Panc1 (cell line): Measurements from ENCODE around the gene ALPP. TPM values are rescaled to one million over a fixed set of nuclear protein-coding genes. Genes with fewer than 3 reads are reported as not detected.
A peak's percentile ranks its signal among the peaks of the same experiment; 100 is the strongest.
"Not testable (repeated sequence)": the region's sequence is repeated elsewhere in the genome, so short reads cannot be mapped to it uniquely, and the experiment has no call there.

Experiments
- ATAC-seq: fragments of 200-7000 bp; cut with Tn5 transposase; 2 replicates; pipeline ENCODE4 v1.9.1; 2020; ENCODE audit warnings: mild to moderate bottlenecking, moderate library complexity
- Bru-seq: library from RNA; stranded (reverse); fragments of 400-500 nt; gene quantifications from one replicate; lab custom pipeline; 2021; lab: Mats Ljungman, UMichigan
- BruChase-seq, 2 experiments: library from RNA; stranded (reverse); fragments of 400-500 nt; gene quantifications; one replicate each; lab custom pipeline; 2021; lab: Mats Ljungman, UMichigan
- BruUV-seq: library from RNA; stranded (reverse); fragments of 400-500 nt; replicated peaks from 2 replicates; lab custom pipeline; 2021; lab: Mats Ljungman, UMichigan
- CTCF ChIA-PET: fragments of 300-600 bp; sonication (Branson Sonifier 250); formaldehyde crosslinking; loops from one replicate; lab custom pipeline; 2022; ENCODE audit warnings: antibody characterized with exemption; lab: Charles Lee
- POLR2A ChIA-PET: fragments of 300-600 bp; sonication (Branson Sonifier 250); formaldehyde crosslinking; loops from one replicate; lab custom pipeline; 2022; ENCODE audit warnings: antibody characterized with exemption; lab: Charles Lee
- DNase-seq: peaks from one replicate; pipeline ENCODE4 v3.0.0-alpha.2; 2010; ENCODE audit warnings: low read depth, low spot score
- H3K27ac ChIP-seq: 2 replicates; pipeline ENCODE4 v1.5.1; 2011; ENCODE audit warnings: mild to moderate bottlenecking, low read length, inconsistent platforms
- H3K27me3 ChIP-seq: fragments of 200-500 bp; sonication (Bioruptor generic); 2 replicates; pipeline ENCODE4 v1.6.0; 2014; ENCODE audit warnings: low read length, inconsistent platforms; ENCODE audit not compliant: control insufficient read depth, insufficient read depth
- H3K36me3 ChIP-seq: fragments of 200-500 bp; sonication (Bioruptor generic); 2 replicates; pipeline ENCODE4 v1.5.1; 2014; ENCODE audit warnings: inconsistent platforms, mild to moderate bottlenecking, low read length, moderate library complexity; ENCODE audit not compliant: control insufficient read depth, insufficient read depth
- H3K4me1 ChIP-seq: 2 replicates; pipeline ENCODE4 v1.5.1; 2011; ENCODE audit warnings: inconsistent platforms, mild to moderate bottlenecking, low read length, moderate library complexity; ENCODE audit not compliant: control insufficient read depth, insufficient read depth
- H3K4me3 ChIP-seq, 2 experiments: 2 replicates each; pipeline ENCODE4 v1.5.1; 2011 to 2012; ENCODE audit warnings: low read depth in 2 of 2, low read length in 2 of 2, mild to moderate bottlenecking in 2 of 2, inconsistent platforms in 1 of 2, moderate library complexity in 1 of 2
- H3K9me3 ChIP-seq: fragments of 200-500 bp; sonication (Bioruptor generic); 2 replicates; pipeline ENCODE4 v1.5.1; 2014; ENCODE audit warnings: low read depth, mild to moderate bottlenecking, inconsistent platforms, low read length, moderate library complexity; ENCODE audit not compliant: control insufficient read depth, insufficient read depth
- POLR2AphosphoS5 ChIP-seq: IDR thresholded peaks from 2 replicates; pipeline ENCODE4 v1.6.1; 2012; ENCODE audit warnings: mild to moderate bottlenecking, low read depth, low read length, moderate library complexity
- SIN3A ChIP-seq: IDR thresholded peaks from 2 replicates; pipeline ENCODE4 v1.6.1; 2012; ENCODE audit warnings: low read depth, mild to moderate bottlenecking, low read length, moderate library complexity, borderline replicate concordance; ENCODE audit not compliant: insufficient read depth
- TCF7L2 ChIP-seq: IDR thresholded peaks from 2 replicates; pipeline ENCODE4 v1.6.1; 2011; ENCODE audit warnings: mild to moderate bottlenecking, low read depth, low read length, inconsistent platforms
- in situ Hi-C: cut with HindIII; loops from 2 replicates; pipeline ENCODE4 v1.10.0; 2016; ENCODE audit warnings: low sequenced_read_pairs, low pct_unique_long_range_greater_than_20kb
- intact Hi-C: fragments of 100-400 bp; cut with micrococcal nuclease; formaldehyde crosslinking; loops from one replicate; pipeline ENCODE4 v1.10.0; 2022; ENCODE audit not compliant: unreplicated experiment
- long read RNA-seq: library from polyadenylated mRNA; unstranded; transcript quantifications from one replicate; pipeline ENCODE4 v2.0.0, GENCODE V29; 2021; ENCODE audit not compliant: unreplicated experiment
- polyA plus RNA-seq: library from polyadenylated mRNA; unstranded; fragments of >200 nt; gene quantifications from one replicate; pipeline ENCODE4 v1.2.1, GENCODE V29; 2012; ENCODE audit warnings: missing spikeins; ENCODE audit not compliant: insufficient read length
- total RNA-seq: library from RNA; stranded (reverse); gene quantifications from one replicate; pipeline ENCODE4 v1.2.1, GENCODE V29; 2021; ENCODE audit not compliant: unreplicated experiment
- TF ChIP-seq, protein P1 (sequence below): fragments of 450-650 bp; IDR thresholded peaks from 2 replicates; pipeline ENCODE4 v1.5.1; 2017; ENCODE audit warnings: mild to moderate bottlenecking
- TF ChIP-seq, protein P2 (sequence below), 2 experiments: IDR thresholded peaks; 2 replicates each; pipeline ENCODE4 v1.6.1; 2011 to 2012; ENCODE audit warnings: low read depth in 2 of 2, control low read depth in 1 of 2, low read length in 1 of 2, mild to moderate bottlenecking in 1 of 2, moderate library complexity in 1 of 2; ENCODE audit not compliant: insufficient read depth in 1 of 2

Gene ALPP
- total RNA-seq = 7.3 TPM
- 13.0 TPM for polyA plus RNA-seq
- Bru-seq, nascent RNA = percentile 28 among the genes with signal in this experiment
- BruChase-seq, experiment 1, labeled RNA remaining after a 2-hour chase = percentile 29 among the genes with signal in this experiment
- percentile 37 among the genes with signal in this experiment for BruChase-seq, experiment 2, labeled RNA remaining after a 6-hour chase
- long read RNA-seq, partial matches to known transcripts = 1 of 3 reads
- long read RNA-seq, other reads (novel, unspliced or antisense) = 2 of 3 reads

DNA sequence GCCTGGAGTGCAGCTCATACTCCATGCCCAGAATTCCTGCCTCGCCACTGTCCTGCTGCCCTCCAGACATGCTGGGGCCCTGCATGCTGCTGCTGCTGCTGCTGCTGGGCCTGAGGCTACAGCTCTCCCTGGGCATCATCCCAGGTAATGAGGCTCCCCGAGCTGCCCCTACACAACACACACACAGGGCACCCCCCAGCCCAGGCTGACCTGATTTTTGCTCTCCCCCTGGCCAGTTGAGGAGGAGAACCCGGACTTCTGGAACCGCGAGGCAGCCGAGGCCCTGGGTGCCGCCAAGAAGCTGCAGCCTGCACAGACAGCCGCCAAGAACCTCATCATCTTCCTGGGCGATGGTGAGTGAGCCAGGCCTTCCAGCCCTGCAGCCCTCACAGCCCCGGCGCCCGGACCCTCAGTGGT, at the start of gene ALPP:
TSS of gene ALPP (plus strand) at position 17 of the 417 bp plus-strand sequence. CDS start at position 69, 52 bp downstream.
- BruUV-seq, H3K9me3 ChIP-seq, intact Hi-C loops, H3K4me1 ChIP-seq, H3K4me3 ChIP-seq, POLR2A ChIA-PET, in situ Hi-C loops, H3K36me3 ChIP-seq, DNase-seq, CTCF ChIA-PET, H3K27me3 ChIP-seq: not testable (repeated sequence)
- peak; percentile 60 for ATAC-seq
- H3K27ac ChIP-seq = peak within 1 kb of the TSS; percentile 36; the same call in 1 of the 2 replicates

DNA sequence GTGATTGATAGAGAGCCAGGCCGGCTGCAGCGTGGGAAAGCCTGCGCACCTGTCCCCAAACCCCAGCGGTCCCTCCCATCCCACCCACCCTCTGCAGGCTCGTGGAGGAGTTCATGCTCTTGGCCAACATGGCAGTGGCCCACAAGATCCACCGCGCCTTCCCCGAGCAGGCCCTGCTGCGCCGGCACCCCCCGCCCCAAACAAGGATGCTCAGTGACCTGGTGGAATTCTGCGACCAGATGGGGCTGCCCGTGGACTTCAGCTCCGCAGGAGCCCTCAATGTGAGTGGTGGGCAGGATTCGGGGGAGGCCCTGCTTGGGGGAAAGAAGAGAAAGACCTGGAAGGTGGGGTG, 48.9 kb upstream of the ALPP start:
- no peaks in the 10 kb centered on the region for H3K27me3 ChIP-seq
- TF ChIP-seq TCF7L2 (no peak), SIN3A (no peak), POLR2AphosphoS5 (no peak)
- TF ChIP-seq, protein P1, sequence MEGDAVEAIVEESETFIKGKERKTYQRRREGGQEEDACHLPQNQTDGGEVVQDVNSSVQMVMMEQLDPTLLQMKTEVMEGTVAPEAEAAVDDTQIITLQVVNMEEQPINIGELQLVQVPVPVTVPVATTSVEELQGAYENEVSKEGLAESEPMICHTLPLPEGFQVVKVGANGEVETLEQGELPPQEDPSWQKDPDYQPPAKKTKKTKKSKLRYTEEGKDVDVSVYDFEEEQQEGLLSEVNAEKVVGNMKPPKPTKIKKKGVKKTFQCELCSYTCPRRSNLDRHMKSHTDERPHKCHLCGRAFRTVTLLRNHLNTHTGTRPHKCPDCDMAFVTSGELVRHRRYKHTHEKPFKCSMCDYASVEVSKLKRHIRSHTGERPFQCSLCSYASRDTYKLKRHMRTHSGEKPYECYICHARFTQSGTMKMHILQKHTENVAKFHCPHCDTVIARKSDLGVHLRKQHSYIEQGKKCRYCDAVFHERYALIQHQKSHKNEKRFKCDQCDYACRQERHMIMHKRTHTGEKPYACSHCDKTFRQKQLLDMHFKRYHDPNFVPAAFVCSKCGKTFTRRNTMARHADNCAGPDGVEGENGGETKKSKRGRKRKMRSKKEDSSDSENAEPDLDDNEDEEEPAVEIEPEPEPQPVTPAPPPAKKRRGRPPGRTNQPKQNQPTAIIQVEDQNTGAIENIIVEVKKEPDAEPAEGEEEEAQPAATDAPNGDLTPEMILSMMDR = no peak
- TF ChIP-seq, protein P2, sequence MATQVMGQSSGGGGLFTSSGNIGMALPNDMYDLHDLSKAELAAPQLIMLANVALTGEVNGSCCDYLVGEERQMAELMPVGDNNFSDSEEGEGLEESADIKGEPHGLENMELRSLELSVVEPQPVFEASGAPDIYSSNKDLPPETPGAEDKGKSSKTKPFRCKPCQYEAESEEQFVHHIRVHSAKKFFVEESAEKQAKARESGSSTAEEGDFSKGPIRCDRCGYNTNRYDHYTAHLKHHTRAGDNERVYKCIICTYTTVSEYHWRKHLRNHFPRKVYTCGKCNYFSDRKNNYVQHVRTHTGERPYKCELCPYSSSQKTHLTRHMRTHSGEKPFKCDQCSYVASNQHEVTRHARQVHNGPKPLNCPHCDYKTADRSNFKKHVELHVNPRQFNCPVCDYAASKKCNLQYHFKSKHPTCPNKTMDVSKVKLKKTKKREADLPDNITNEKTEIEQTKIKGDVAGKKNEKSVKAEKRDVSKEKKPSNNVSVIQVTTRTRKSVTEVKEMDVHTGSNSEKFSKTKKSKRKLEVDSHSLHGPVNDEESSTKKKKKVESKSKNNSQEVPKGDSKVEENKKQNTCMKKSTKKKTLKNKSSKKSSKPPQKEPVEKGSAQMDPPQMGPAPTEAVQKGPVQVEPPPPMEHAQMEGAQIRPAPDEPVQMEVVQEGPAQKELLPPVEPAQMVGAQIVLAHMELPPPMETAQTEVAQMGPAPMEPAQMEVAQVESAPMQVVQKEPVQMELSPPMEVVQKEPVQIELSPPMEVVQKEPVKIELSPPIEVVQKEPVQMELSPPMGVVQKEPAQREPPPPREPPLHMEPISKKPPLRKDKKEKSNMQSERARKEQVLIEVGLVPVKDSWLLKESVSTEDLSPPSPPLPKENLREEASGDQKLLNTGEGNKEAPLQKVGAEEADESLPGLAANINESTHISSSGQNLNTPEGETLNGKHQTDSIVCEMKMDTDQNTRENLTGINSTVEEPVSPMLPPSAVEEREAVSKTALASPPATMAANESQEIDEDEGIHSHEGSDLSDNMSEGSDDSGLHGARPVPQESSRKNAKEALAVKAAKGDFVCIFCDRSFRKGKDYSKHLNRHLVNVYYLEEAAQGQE (IDR thresholded peaks at IDR 0.05; ENCODE audit: insufficient read depth in 1 of 2, low read depth in 2 of 2, low read length in 1 of 2) = no peak
- no peaks in the 10 kb centered on the region for H3K36me3 ChIP-seq
- in situ Hi-C loops = no loop called here
- H3K9me3 ChIP-seq = no peaks in the 10 kb centered on the region
- intact Hi-C loops = loop anchor here (5.0 kb wide), 1 partner anchor 422 kb away; no protein-coding TSS in a partner anchor
- ChIA-PET POLR2A (no interaction called here), CTCF (no interaction called here)
- ATAC-seq (no peak), DNase-seq (no peak)
- peaks cover 7% of the 10 kb centered on the region for H3K4me1 ChIP-seq
- BruUV-seq = no TSS peak
- H3K4me3 ChIP-seq = no peak overlapping the region
- 0 out of 2 replicates have a peak overlapping the region, but pooled peaks have one; percentile 23 for H3K27ac ChIP-seq
